Activated T-cell treated with anti-CD3 and anti-CD28 coated beads for 4 hours (primary cell): ENCODE data around the gene HTR2A.
A peak's percentile ranks its signal among the peaks of the same experiment; 100 is the strongest.

ENCODE experiments used
- DNase-seq: peaks from one replicate; pipeline ENCODE4 v3.0.0-alpha.2; 2020

Gene HTR2A

GRCh38 chr13:46868091-46868490 is 28.8 kb downstream of the HTR2A start:
- no peak for DNase-seq

- DNase-seq, result no peak
Observed at GRCh38 chr13:46866150-46866549, 30.7 kb downstream of the HTR2A start.

- no peak for DNase-seq
Observed at GRCh38 chr13:46864941-46865340, 31.9 kb downstream of the HTR2A start.

GRCh38 chr13:46861959-46862358 is 34.9 kb downstream of the HTR2A start:
- DNase-seq, result no peak

- DNase-seq, result no peak
Observed at GRCh38 chr13:46860722-46861121, 36.1 kb downstream of the HTR2A start.

- DNase-seq, result no peak
Observed at GRCh38 chr13:46858776-46859175, 38.1 kb downstream of the HTR2A start.

GRCh38 chr13:46858163-46858562 is 38.7 kb downstream of the HTR2A start:
- DNase-seq, result no peak

- DNase-seq, result no peak
Observed at GRCh38 chr13:46855664-46856063, 41.2 kb downstream of the HTR2A start.

- DNase-seq, result no peak
Observed at GRCh38 chr13:46855166-46855565, 41.7 kb downstream of the HTR2A start.

- DNase-seq, result no peak
Observed at GRCh38 chr13:46852168-46852567, 44.7 kb downstream of the HTR2A start.

GRCh38 chr13:46850214-46850613 is 46.6 kb downstream of the HTR2A start:
- DNase-seq, result no peak

- no peak for DNase-seq
Observed at GRCh38 chr13:46846726-46847125, 50.1 kb downstream of the HTR2A start.

GRCh38 chr13:46845146-46845545 is 51.7 kb downstream of the HTR2A start:
- DNase-seq, result no peak

- no peak for DNase-seq
Observed at GRCh38 chr13:46844431-46844830, 52.4 kb downstream of the HTR2A start.

- DNase-seq, result no peak
Observed at GRCh38 chr13:46839399-46839798, 57.5 kb downstream of the HTR2A start.

GRCh38 chr13:46834657-46835056 is 62.2 kb downstream of the HTR2A start:
- no peak for DNase-seq

GRCh38 chr13:46831588-46832194 is 65.2 kb downstream of the HTR2A start:
- DNase-seq, result peak; percentile 9

- no peak for DNase-seq
Observed at GRCh38 chr13:46830405-46831005, 66.3 kb downstream of the HTR2A start.

GRCh38 chr13:46822551-46822950 is 74.3 kb downstream of the HTR2A start:
- DNase-seq, result no peak

- DNase-seq, result no peak
Observed at GRCh38 chr13:46817838-46818476, 78.9 kb downstream of the HTR2A start.

- no peak for DNase-seq
Observed at GRCh38 chr13:46817095-46817494, 79.8 kb downstream of the HTR2A start.

- DNase-seq, result no peak
Observed at GRCh38 chr13:46816371-46816770, 80.5 kb downstream of the HTR2A start.

- DNase-seq, result no peak
Observed at GRCh38 chr13:46812301-46812797, 84.5 kb downstream of the HTR2A start.

GRCh38 chr13:46810440-46810839 is 86.4 kb downstream of the HTR2A start:
- DNase-seq, result no peak
